ENCODE results near the gene CNOT3.
"Not testable (repeated sequence)": the region's sequence is repeated elsewhere in the genome, so short reads cannot be mapped to it uniquely, and the experiment has no call there.

CNOT3 gene

DNA sequence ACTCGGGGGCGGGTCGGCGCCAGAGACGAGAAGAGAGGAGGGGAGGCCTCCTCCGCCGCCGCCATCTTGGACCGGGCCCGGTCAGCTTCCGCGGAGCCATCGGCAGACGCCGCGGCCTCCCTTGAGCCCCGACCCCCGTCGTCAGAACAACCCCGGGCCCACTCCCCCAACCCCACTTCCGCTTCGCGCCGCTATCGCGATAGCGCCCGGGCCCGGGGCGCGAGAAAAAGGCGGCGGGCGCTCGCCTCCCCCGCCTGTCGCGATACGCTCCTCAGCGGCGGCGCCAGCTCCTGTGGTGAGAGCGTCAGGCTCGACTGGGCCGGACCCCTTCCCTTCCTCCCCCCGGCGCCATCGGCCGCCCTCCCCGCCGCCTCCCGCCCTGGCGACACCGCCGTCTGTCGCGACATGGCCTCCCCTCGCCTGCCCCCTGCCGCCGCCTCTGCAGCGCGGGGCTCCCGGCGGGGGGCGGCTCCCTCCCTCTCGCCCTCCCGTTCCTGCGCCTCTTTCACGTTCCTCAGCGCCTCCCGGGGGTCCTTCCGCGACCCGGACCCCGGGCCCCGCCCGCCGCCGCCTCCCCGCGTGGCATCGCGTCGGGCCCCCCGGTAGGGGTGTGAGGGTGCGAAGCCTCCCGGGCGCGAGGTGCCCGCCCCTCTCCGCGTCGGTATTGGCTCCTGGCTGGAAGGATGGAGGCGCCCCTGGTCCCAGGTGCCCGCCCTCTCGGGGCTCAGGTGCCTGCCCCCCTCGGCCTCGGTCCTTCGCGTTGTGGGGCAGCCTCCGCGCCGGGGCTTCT, at the start of gene CNOT3:
CNOT3 (plus strand) TSS at position 64 of the 790 bp plus-strand sequence. CDS start 5,217 bp downstream, outside the sequence.
- no peak for DNase-seq

DNA sequence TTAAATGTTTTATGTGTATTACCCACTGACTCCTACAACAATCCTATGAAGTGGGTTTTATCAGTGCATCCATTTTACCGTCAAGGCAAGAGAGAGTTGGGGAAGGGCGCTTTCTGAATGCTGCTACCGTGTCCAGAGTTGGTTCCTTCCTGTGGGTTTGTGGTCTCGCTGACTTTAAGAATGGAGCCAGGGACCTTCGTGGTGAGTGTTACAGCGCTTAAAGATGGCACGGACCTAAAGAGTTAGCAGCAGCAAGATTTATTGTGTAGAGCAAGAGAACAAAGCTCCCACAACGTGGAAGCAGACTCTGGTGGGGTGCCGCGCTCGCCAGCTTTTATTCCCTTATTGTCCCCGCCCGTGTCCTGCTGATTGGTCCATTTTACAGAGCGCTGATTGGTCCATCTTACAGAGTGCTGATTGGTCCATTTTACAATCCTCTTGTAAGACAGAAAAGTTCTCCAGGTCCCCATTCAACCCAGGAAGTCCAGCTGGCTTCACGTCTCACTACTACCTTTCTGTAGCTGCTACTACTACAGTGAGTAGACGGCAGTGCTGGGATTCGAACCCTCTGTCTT, 43.0 kb upstream of the CNOT3 start:
- no peak for DNase-seq

GRCh38 chr19:54095136-54095858, 42.3 kb upstream of the CNOT3 start:
- no peak for DNase-seq

DNA sequence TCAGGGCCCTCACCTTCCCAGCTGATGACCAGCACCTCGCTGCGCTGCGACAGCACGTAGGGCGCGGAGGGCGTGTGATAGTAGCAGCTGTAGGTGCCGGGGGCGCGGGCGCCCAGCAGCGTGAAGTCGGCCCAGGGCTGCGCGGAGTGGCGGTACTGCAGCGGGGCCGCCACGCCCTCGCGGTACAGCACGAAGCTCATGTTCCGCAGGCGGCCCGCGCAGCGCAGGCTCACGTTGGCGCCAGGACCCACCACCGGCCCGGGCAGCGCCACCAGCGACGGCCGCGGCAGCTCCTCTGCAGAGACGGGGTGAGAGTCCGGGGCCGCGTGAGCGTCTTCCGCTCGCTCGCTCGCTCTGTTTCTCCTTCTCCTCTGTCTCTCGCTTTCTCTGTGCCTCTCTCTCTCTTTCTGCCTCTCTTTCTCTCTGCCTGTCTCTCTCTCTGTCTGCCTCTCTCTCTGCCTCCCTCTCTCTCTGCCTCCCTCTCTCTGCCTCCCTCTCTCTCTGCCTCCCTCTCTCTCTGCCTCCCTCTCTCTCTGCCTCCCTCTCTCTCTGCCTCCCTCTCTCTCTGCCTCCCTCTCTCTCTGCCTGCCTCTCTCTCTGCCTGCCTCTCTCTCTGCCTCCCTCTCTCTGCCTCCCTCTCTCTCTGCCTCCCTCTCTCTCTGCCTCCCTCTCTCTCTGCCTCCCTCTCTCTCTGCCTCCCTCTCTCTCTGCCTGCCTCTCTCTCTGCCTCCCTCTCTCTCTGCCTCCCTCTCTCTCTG, 41.5 kb upstream of the CNOT3 start:
- not testable (repeated sequence) for DNase-seq

DNA sequence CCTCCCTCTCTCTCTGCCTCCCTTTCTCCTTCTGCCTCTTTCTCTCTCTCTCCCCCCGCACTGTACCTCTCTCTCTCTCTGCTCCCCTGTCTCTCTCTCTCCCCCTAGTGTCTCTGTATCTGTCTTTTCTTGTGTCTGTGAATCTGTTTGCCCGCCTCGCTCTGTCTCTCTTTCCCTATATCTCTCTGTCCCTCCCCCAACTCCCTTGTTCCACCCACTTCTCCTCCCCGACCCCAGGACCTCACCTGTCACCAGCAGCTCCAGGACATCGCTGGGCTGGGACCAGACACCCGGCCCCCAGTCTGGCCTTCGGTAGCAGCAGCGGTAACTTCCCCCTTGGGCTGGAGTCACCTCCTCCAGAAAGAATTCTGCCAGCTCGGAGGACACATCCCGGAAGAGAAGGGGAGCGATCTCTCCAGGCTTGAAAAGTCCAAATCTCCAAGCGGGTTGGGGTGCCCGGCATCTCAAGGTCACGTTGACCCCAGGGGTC, 40.9 kb upstream of the CNOT3 start:
- DNase-seq = no peak

GRCh38 chr19:54099190-54099902, 38.2 kb upstream of the CNOT3 start:
- DNase-seq = no peak

- not testable (repeated sequence) for DNase-seq
These were observed 37.7 kb upstream of the CNOT3 start for GRCh38 chr19:54099903-54100255.

- no peak for DNase-seq
These were observed 37.0 kb upstream of the CNOT3 start, which contains the start of gene OSCAR for GRCh38 chr19:54100561-54100960. TSS of gene OSCAR (minus strand) at chr19:54100803. CDS start at chr19:54100792, 11 bp downstream.

DNA sequence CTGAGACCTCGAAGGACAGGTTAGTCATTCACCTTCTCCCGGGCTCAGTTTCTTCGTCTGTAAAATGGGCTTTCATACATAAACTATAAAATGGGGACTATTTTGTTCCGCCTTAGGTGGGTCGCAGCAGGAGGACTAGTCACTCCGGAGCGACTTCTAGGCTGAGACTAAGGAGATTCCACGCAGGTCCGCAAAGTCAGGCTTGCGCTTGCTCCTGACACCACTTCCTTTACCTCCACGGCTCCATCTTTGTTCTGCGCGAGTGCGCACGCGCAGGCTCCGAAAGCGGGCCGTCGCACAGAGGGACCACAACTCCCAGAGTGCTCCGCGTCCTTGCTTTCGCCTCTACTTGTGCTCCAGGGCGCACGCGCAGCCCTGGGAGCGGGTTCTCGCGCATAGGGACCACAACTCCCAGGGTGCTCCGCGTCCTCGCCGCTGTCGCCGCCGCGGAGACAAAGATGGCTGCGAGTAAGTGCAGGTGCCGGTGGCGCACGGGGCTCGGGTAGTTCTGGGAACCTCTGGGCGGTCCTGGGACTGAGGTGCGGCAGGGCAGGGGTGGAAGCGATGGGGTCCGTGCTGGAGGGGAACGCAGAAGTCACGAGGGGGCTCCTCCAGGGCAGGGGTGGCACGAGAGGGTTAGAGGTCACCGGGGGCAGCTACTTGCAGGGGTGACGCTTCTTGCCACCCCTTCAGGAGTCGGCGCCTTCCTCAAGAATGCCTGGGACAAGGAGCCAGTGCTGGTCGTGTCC, 35.0 kb upstream of the CNOT3 start, which contains the start of gene NDUFA3:
NDUFA3 (plus strand) TSS at position 435 of the 749 bp plus-strand sequence; CDS start at position 459, 24 bp downstream.
- peak; percentile 100 for DNase-seq

- no peak for DNase-seq
These were observed 32.4 kb upstream of the CNOT3 start for GRCh38 chr19:54104998-54105715.

DNA sequence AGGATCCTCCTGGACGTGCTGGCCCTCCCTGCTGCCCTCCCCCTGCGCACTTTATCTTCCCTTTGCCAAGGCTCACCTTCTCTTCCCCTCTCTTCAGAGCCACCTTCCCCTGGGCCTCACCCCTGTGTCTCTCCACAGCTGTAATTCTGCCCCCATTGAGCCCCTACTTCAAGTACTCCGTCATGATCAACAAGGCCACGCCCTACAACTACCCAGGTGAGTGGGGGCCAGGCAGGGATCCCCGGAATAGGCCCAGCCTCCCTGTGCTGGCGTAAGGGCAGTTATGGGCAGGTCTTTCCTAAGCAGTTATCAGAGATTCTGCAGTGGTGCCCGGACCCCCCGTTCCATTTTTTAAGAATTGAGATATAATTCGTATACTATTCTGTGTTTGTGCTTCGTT, 31.8 kb upstream of the CNOT3 start:
- DNase-seq = no peak

DNA sequence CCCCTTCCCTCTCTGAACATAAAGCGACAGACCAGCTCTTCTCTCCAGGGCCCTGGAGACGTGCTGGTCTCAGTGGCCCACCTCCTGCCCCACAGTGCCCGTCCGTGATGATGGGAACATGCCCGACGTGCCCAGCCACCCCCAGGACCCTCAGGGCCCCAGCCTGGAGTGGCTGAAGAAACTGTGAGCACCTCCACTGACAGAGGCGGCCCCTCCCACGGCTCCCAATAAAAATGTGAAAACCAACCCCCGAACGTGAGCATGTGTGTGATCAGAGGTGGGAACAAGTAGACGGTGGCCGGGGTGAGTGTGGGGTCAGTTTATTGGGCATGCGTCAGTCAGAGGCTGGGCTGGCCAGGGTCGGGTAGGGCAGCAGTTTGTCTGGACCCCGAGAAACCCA, 30.8 kb upstream of the CNOT3 start:
- no peak for DNase-seq

GRCh38 chr19:54107876-54108490, 29.6 kb upstream of the CNOT3 start:
- DNase-seq = no peak

- DNase-seq = no peak
These were observed 29.1 kb upstream of the CNOT3 start for GRCh38 chr19:54108496-54108895.

DNA sequence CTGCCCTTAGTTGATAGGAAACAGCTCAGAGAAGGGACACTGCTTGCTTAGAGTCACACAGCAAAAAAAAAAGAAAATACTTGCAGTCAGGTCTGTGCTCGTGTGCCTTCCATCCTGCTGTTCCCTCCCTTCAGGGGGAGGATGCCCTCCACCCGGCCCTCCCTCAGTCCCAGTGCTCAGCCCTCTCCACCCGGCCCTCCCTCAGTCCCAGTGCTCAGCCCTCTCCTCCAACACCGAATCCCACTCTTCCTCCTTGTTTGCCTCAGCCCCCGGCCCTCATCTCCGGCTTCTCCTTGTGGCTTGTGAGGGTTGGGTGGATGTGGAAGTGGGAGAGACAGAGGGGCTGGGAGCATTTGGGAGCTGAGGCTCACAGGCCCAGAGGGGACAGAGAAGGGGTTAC, 27.9 kb upstream of the CNOT3 start:
- no peak for DNase-seq

DNA sequence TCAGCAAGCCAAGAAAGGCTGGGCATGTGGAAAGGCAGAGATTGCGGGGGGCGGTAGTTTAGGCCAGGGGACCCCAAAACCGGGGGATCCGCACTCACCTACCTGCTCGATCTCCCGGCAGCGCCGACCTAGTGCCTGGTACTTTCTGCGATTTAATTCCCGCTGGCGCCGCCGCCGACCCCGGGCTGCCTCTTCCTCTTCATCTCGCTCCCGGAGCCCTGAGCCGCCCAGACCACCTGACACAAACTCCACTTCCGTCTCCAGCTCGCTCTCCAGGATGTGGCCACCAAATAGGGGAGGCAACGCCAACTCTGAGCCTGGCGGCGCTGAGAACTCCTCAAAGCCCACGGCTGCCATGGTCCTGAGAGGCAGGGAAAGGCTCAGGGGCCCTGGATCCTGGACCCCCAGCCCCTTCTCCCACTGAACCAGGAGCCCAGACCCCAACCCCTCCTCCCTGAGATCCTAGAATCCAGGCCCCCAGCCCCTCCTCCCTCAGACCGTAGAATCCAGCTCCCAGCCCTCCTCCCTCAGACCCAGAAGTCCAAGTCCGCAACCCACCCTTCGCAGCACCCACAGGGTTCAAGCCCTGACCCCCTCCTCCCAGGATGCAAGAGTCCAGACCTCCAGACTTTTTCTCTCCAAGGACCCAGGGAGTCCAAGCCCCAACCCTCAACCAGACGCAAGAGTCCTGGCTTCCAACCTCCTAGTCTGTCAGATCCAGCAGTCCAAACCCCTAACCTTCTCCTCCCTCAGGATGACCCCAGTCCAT, 23.0 kb upstream of the CNOT3 start:
- no peak for DNase-seq

- peak; percentile 99 for DNase-seq
These were observed 22.2 kb upstream of the CNOT3 start, which contains the start of the genes PRPF31 and TFPT for GRCh38 chr19:54115109-54116063. TSS of gene PRPF31 (plus strand) at chr19:54115754. CDS start at chr19:54118279, 2,525 bp downstream. TSS of gene TFPT (minus strand) at chr19:54115657. CDS start at chr19:54115269, 388 bp downstream.

DNA sequence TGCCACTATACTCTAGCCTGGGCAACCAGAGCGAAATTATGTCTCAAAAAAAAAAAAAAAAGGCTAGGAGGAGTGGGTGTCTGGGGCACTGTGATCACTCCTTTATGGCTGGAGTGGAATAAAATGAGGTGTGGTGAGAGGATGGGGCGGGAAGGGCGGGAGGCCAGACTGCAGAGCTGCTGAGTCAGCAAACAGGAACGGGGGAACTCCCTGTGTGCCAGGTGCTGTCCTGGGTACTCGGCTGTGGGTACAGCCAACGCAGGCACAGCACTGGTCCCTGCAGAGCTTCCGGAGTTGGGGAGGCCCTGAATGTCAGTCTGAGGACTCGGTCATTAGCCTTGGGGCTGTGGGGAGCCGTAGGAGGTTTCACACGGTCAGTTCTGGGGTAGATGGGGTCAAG, 16.3 kb upstream of the CNOT3 start:
- no peak for DNase-seq

Measured in NCI-H226 (cell line).